Loucy (cell line): ENCODE results near the gene PPM1L.

Source experiments
- EZH2phosphoT487 ChIP-seq: fragments of 200-600 bp; IDR thresholded peaks from 2 replicates; pipeline ENCODE4 v1.6.1; 2018; ENCODE audit warnings: antibody characterized with exemption, mild to moderate bottlenecking, moderate library complexity, borderline replicate concordance
- TF ChIP-seq, protein P1 (sequence below): fragments of 200-600 bp; sonication (generic); conservative IDR thresholded peaks from 2 replicates; pipeline ENCODE4 v1.5.1; 2014; ENCODE audit warnings: mild to moderate bottlenecking, antibody characterized with exemption, low read length

GRCh38 chr3:160870327-160870726 lies 114.3 kb downstream of the PPM1L start:
- TF ChIP-seq, protein P1, sequence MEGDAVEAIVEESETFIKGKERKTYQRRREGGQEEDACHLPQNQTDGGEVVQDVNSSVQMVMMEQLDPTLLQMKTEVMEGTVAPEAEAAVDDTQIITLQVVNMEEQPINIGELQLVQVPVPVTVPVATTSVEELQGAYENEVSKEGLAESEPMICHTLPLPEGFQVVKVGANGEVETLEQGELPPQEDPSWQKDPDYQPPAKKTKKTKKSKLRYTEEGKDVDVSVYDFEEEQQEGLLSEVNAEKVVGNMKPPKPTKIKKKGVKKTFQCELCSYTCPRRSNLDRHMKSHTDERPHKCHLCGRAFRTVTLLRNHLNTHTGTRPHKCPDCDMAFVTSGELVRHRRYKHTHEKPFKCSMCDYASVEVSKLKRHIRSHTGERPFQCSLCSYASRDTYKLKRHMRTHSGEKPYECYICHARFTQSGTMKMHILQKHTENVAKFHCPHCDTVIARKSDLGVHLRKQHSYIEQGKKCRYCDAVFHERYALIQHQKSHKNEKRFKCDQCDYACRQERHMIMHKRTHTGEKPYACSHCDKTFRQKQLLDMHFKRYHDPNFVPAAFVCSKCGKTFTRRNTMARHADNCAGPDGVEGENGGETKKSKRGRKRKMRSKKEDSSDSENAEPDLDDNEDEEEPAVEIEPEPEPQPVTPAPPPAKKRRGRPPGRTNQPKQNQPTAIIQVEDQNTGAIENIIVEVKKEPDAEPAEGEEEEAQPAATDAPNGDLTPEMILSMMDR, result no peak
- no peak for TF ChIP-seq EZH2phosphoT487
